GM23338 (cell line): ENCODE data around the gene NETO2. TPM values are rescaled to one million over a fixed set of nuclear protein-coding genes. Genes with fewer than 3 reads are reported as not detected.
A peak's percentile ranks its signal among the peaks of the same experiment; 100 is the strongest.

Experiments
- ATAC-seq: fragments of 200-7000 bp; cut with Tn5 transposase; 3 replicates; pipeline ENCODE4 v1.9.1; 2020
- DNase-seq: peaks from one replicate; pipeline ENCODE4 v3.0.0-alpha.2; 2015; ENCODE audit warnings: low spot score
- H2AFZ ChIP-seq: fragments of 200-600 bp; sonication (generic); 2 replicates; pipeline ENCODE4 v1.8.0; 2016; ENCODE audit warnings: antibody characterized with exemption, mild to moderate bottlenecking, moderate library complexity
- H3F3A ChIP-seq: fragments of 200-600 bp; sonication (generic); replicated peaks from 2 replicates; pipeline ENCODE4 v1.8.0; 2017; ENCODE audit warnings: antibody characterized with exemption, mixed run types, low read depth
- H3K27ac ChIP-seq: fragments of 200-600 bp; sonication (generic); 2 replicates; pipeline ENCODE4 v1.6.1; 2016; ENCODE audit warnings: low read depth
- H3K27me3 ChIP-seq: fragments of 200-600 bp; sonication (generic); 2 replicates; pipeline ENCODE4 v1.8.0; 2016; ENCODE audit warnings: mild to moderate bottlenecking, mixed run types, moderate library complexity; ENCODE audit not compliant: insufficient read depth
- H3K36me3 ChIP-seq: fragments of 200-600 bp; sonication (generic); 2 replicates; pipeline ENCODE4 v1.8.0; 2016; ENCODE audit warnings: mild to moderate bottlenecking; ENCODE audit not compliant: insufficient read depth
- H3K4me1 ChIP-seq: fragments of 200-600 bp; sonication (generic); 2 replicates; pipeline ENCODE4 v1.8.0; 2016; ENCODE audit warnings: mild to moderate bottlenecking, moderate library complexity; ENCODE audit not compliant: insufficient read depth
- H3K4me2 ChIP-seq: fragments of 200-600 bp; sonication (generic); 2 replicates; pipeline ENCODE4 v1.7.1; 2017; ENCODE audit warnings: mixed run types
- H3K4me3 ChIP-seq: fragments of 200-600 bp; sonication (generic); 2 replicates; pipeline ENCODE4 v1.6.1; 2016; ENCODE audit warnings: mixed run types
- H3K79me2 ChIP-seq: fragments of 200-600 bp; sonication (generic); replicated peaks from 2 replicates; pipeline ENCODE4 v1.8.0; 2017; ENCODE audit warnings: mild to moderate bottlenecking; ENCODE audit not compliant: insufficient read depth
- H3K9me2 ChIP-seq: fragments of 200-600 bp; sonication (generic); 2 replicates; pipeline ENCODE4 v1.8.0; 2017; ENCODE audit not compliant: insufficient read depth
- H4K20me1 ChIP-seq: fragments of 200-600 bp; sonication (generic); replicated peaks from 2 replicates; pipeline ENCODE4 v1.8.0; 2017; ENCODE audit warnings: mild to moderate bottlenecking; ENCODE audit not compliant: insufficient read depth
- H3K27ac Mint-ChIP-seq: 2 replicates; pipeline ENCODE4 v1.8.0; 2020; ENCODE audit warnings: inconsistent platforms, mild to moderate bottlenecking, moderate library complexity, mixed read lengths
- H3K27me3 Mint-ChIP-seq: 3 replicates; pipeline ENCODE4 v1.8.0; 2022; ENCODE audit warnings: low read depth, mild to moderate bottlenecking, moderate library complexity, mixed read lengths, inconsistent platforms; ENCODE audit not compliant: insufficient read depth, poor library complexity
- H3K36me3 Mint-ChIP-seq: 3 replicates; pipeline ENCODE4 v1.8.0; 2021; ENCODE audit warnings: low read depth, mild to moderate bottlenecking, inconsistent platforms, moderate library complexity, mixed read lengths
- H3K4me1 Mint-ChIP-seq: 3 replicates; pipeline ENCODE4 v1.8.0; 2020; ENCODE audit warnings: mild to moderate bottlenecking, inconsistent platforms, mixed read lengths
- H3K4me3 Mint-ChIP-seq: 3 replicates; pipeline ENCODE4 v1.8.0; 2021; ENCODE audit warnings: moderate library complexity, mild to moderate bottlenecking, inconsistent platforms, mixed read lengths
- H3K9me3 Mint-ChIP-seq: 3 replicates; pipeline ENCODE4 v1.8.0; 2020; ENCODE audit warnings: moderate library complexity, mild to moderate bottlenecking, inconsistent platforms, mixed read lengths
- CREB1 ChIP-seq: fragments of 250-450 bp; sonication (Bioruptor Pico); IDR thresholded peaks from 2 replicates; pipeline ENCODE4 v1.5.0; 2020; ENCODE audit warnings: low read depth, mild to moderate bottlenecking, moderate library complexity
- EZH2 ChIP-seq: fragments of 200-600 bp; sonication (generic); IDR thresholded peaks from one replicate; pipeline ENCODE4 v1.8.0; 2017; ENCODE audit warnings: antibody characterized with exemption, mild to moderate bottlenecking, low read depth; ENCODE audit not compliant: unreplicated experiment
- EZH2phosphoT487 ChIP-seq: fragments of 200-600 bp; sonication (generic); IDR thresholded peaks from one replicate; pipeline ENCODE4 v1.8.1; 2018; ENCODE audit warnings: antibody characterized with exemption; ENCODE audit not compliant: unreplicated experiment
- JUNB ChIP-seq: IDR thresholded peaks from one replicate; pipeline ENCODE4 v1.6.1; 2016; ENCODE audit warnings: antibody characterized with exemption; ENCODE audit not compliant: unreplicated experiment
- NANOG ChIP-seq: IDR thresholded peaks from 2 replicates; pipeline ENCODE4 v1.6.1; 2016; ENCODE audit warnings: antibody characterized with exemption, borderline replicate concordance
- POLR2AphosphoS5 ChIP-seq: IDR thresholded peaks from 2 replicates; pipeline ENCODE4 v1.6.1; 2016; ENCODE audit warnings: antibody characterized with exemption, low read depth
- REST ChIP-seq: IDR thresholded peaks from one replicate; pipeline ENCODE4 v1.6.1; 2018; ENCODE audit warnings: antibody characterized with exemption; ENCODE audit not compliant: unreplicated experiment
- STAT1 ChIP-seq: IDR thresholded peaks from one replicate; pipeline ENCODE4 v1.6.1; 2016; ENCODE audit warnings: antibody characterized with exemption; ENCODE audit not compliant: unreplicated experiment
- ZNF114 ChIP-seq: fragments of 250-450 bp; sonication (Bioruptor Pico); IDR thresholded peaks from 2 replicates; pipeline ENCODE4 v1.5.0; 2020; ENCODE audit warnings: mild to moderate bottlenecking, moderate library complexity
- polyA plus RNA-seq: library from polyadenylated mRNA; unstranded; fragments of >200 nt; fragmentation: Nextera tagmentation; extraction: Ambion mirVana; gene quantifications from 2 replicates; pipeline ENCODE4 v1.2.1, GENCODE V29; 2016
- total RNA-seq: library from RNA; depleted of rRNA; stranded (reverse); fragments of >200 nt; shearing (Covaris generic); gene quantifications from 2 replicates; pipeline ENCODE4 v1.2.3, GENCODE V29; 2014

The NETO2 gene
- total and polyA plus RNA-seq, 2 experiments from 2014 or later = 6.6 to 10.6 TPM

- Histone ChIP-seq H3F3A (no peaks in the 10 kb centered on the region), H3K4me2 (no peak overlapping the region; the same call in 1 of the 2 replicates), H3K27ac (peak overlapping the region; percentile 82), H3K27me3 (no peaks in the 10 kb centered on the region), H3K9me2 (no peaks in the 10 kb centered on the region), H2AFZ (peak overlapping the region; percentile 67), H3K4me1 (no peaks in the 10 kb centered on the region), H3K79me2 (peaks cover 11% of the 10 kb centered on the region; the same call in 1 of the 2 replicates), H4K20me1 (no peaks in the 10 kb centered on the region), H3K4me3 (no peak overlapping the region), H3K36me3 (no peaks in the 10 kb centered on the region)
- Mint-ChIP-seq H3K27ac (peak overlapping the region; percentile 75), H3K4me1 (peaks cover 12% of the 10 kb centered on the region), H3K9me3 (no peaks in the 10 kb centered on the region; the same call in 2 of the 3 replicates), H3K27me3 (peaks cover 2% of the 10 kb centered on the region), H3K4me3 (no peak overlapping the region), H3K36me3 (no peaks in the 10 kb centered on the region)
- DNase-seq (peak; percentile 48), ATAC-seq (peak; percentile 75)
- TF ChIP-seq REST (no peak), CREB1 (no peak), EZH2phosphoT487 (no peak), STAT1 (no peak), JUNB (no peak), ZNF114 (CRISPR knock-in tag) (no peak), POLR2AphosphoS5 (no peak), NANOG (no peak), EZH2 (no peak)
Observed at GRCh38 chr16:47129755-47130435, 13.8 kb downstream of the NETO2 start.

GRCh38 chr16:47127541-47127940 lies 16.2 kb downstream of the NETO2 start:
- H3K36me3 ChIP-seq = no peaks in the 10 kb centered on the region
- no peak overlapping the region for H3K27ac Mint-ChIP-seq
- DNase-seq = no peak
- TF ChIP-seq REST = no peak

More at GRCh38 chr16:47127541-47127940, 16.2 kb downstream of the NETO2 start:
- no peak overlapping the region for H3K4me3 ChIP-seq
- H3K27ac ChIP-seq = no peak overlapping the region
- H3K79me2 ChIP-seq = peaks cover 8% of the 10 kb centered on the region; the same call in 1 of the 2 replicates
- peaks cover 12% of the 10 kb centered on the region for H3K4me1 Mint-ChIP-seq
- H3K27me3 ChIP-seq = no peaks in the 10 kb centered on the region
- peaks cover 2% of the 10 kb centered on the region for H3K27me3 Mint-ChIP-seq
- H4K20me1 ChIP-seq = no peaks in the 10 kb centered on the region
- H3K9me2 ChIP-seq = no peaks in the 10 kb centered on the region
- H3K9me3 Mint-ChIP-seq = no peaks in the 10 kb centered on the region
- H3K4me3 Mint-ChIP-seq = no peak overlapping the region
- no peaks in the 10 kb centered on the region for H3K36me3 Mint-ChIP-seq
- no peak overlapping the region for H3K4me2 ChIP-seq
- ATAC-seq = no peak
- H3K4me1 ChIP-seq = no peaks in the 10 kb centered on the region
- no peak overlapping the region for H2AFZ ChIP-seq
- H3F3A ChIP-seq = no peaks in the 10 kb centered on the region
